ENCODE measurements around the gene FANCE.
"Not testable (repeated sequence)": the region's sequence is repeated elsewhere in the genome, so short reads cannot be mapped to it uniquely, and the experiment has no call there.

Gene FANCE

GRCh38 chr6:35435074-35435837 lies 16.9 kb upstream of the FANCE start:
- no peak for DNase-seq

GRCh38 chr6:35436071-35436857 lies 15.9 kb upstream of the FANCE start:
- DNase-seq: no peak

GRCh38 chr6:35438378-35439065 lies 13.6 kb upstream of the FANCE start:
- not testable (repeated sequence) for DNase-seq

- no peak for DNase-seq
Observed at GRCh38 chr6:35439308-35439707, 12.8 kb upstream of the FANCE start.

GRCh38 chr6:35441205-35441604 lies 10.9 kb upstream of the FANCE start:
- DNase-seq: no peak

- DNase-seq: no peak
Observed at GRCh38 chr6:35441642-35442041, 10.5 kb upstream of the FANCE start.

GRCh38 chr6:35442693-35443092 lies 9.4 kb upstream of the FANCE start:
- DNase-seq: no peak

- no peak for DNase-seq
Observed at GRCh38 chr6:35443341-35444030, 8.7 kb upstream of the FANCE start.

GRCh38 chr6:35445691-35446090 lies 6.4 kb upstream of the FANCE start:
- no peak for DNase-seq

- DNase-seq: no peak
Observed at GRCh38 chr6:35448191-35448590, 3.9 kb upstream of the FANCE start.

- peak; percentile 76 for DNase-seq
Observed at GRCh38 chr6:35449287-35449881, 2.8 kb upstream of the FANCE start.

GRCh38 chr6:35451354-35452182 lies 570 bp upstream of the FANCE start:
- no peak for DNase-seq

- DNase-seq: no peak
Observed at GRCh38 chr6:35453236-35453635, 1.1 kb downstream of the FANCE start.

GRCh38 chr6:35454391-35455110 lies 2.4 kb downstream of the FANCE start:
- no peak for DNase-seq

- DNase-seq: no peak
Observed at GRCh38 chr6:35457907-35458306, 5.8 kb downstream of the FANCE start.

- DNase-seq: no peak
Observed at GRCh38 chr6:35461270-35461669, 9.1 kb downstream of the FANCE start.

GRCh38 chr6:35463292-35463691 lies 11.2 kb downstream of the FANCE start:
- no peak for DNase-seq

GRCh38 chr6:35465646-35466045 lies 13.5 kb downstream of the FANCE start:
- no peak for DNase-seq

- peak; percentile 97 for DNase-seq
Observed at GRCh38 chr6:35468181-35468979, 16.2 kb downstream of the FANCE start, which contains the start of gene RPL10A. Gene RPL10A, plus strand, starts transcription at chr6:35468401. Its CDS starts 34 bp downstream, at chr6:35468435.
